Keratinocyte (primary cell): ENCODE data around the gene CMIP. TPM values are rescaled to one million over a fixed set of nuclear protein-coding genes. Genes with fewer than 3 reads are reported as not detected.

Source experiments
- DNase-seq: peaks from one replicate; pipeline ENCODE4 v3.0.0-alpha.2; 2011; ENCODE audit warnings: low read depth, missing footprints, low spot score
- FAIRE-seq: peaks from 2 replicates; lab custom pipeline; 2011; peaks lifted over from hg19 to GRCh38; lab: Jason Lieb, UNC
- H2AFZ ChIP-seq: 2 replicates; pipeline ENCODE4 v1.6.0; 2012; ENCODE audit warnings: low read length, control low read depth, inconsistent platforms; ENCODE audit not compliant: control insufficient read depth
- H3K27ac ChIP-seq: 2 replicates; pipeline ENCODE4 v1.5.1; 2011; ENCODE audit warnings: low read length; ENCODE audit not compliant: control insufficient read depth, insufficient read depth
- H3K27me3 ChIP-seq: 3 replicates; pipeline ENCODE4 v1.6.0; 2011; ENCODE audit warnings: low read length; ENCODE audit not compliant: control insufficient read depth, insufficient read depth; ENCODE audit errors: extremely low read depth
- H3K36me3 ChIP-seq, 2 experiments: 2 replicates in 1 of 2; 3 replicates in 1 of 2; pipeline ENCODE4 v1.5.1; 2011; ENCODE audit warnings: low read length in 2 of 2, mild to moderate bottlenecking in 1 of 2; ENCODE audit not compliant: control insufficient read depth in 2 of 2, insufficient read depth in 2 of 2; ENCODE audit errors: extremely low read depth in 1 of 2
- H3K4me1 ChIP-seq: 3 replicates; pipeline ENCODE4 v1.5.1; 2011; ENCODE audit warnings: low read length; ENCODE audit not compliant: control insufficient read depth, insufficient read depth; ENCODE audit errors: extremely low read depth
- H3K4me2 ChIP-seq: 3 replicates; pipeline ENCODE4 v1.6.0; 2011; ENCODE audit warnings: low read depth, low read length; ENCODE audit not compliant: control insufficient read depth, insufficient read depth; ENCODE audit errors: extremely low read depth
- H3K4me3 ChIP-seq, 3 experiments: fragments of 200-600 bp in 1 of 3; sonication (generic) in 1 of 3; 2 replicates in 2 of 3; 3 replicates in 1 of 3; pipeline ENCODE4 v1.5.1; 2011 to 2016; ENCODE audit warnings: low read length in 3 of 3, mild to moderate bottlenecking in 3 of 3, control low read depth in 2 of 3, inconsistent platforms in 1 of 3, low read depth in 1 of 3, mixed read lengths in 1 of 3, mixed run types in 1 of 3, moderate library complexity in 1 of 3; ENCODE audit not compliant: control insufficient read depth in 2 of 3, insufficient read depth in 2 of 3; ENCODE audit errors: extremely low read depth in 1 of 3
- H3K79me2 ChIP-seq: 2 replicates; pipeline ENCODE4 v1.6.0; 2012; ENCODE audit warnings: low read length; ENCODE audit not compliant: control insufficient read depth, insufficient read depth
- H3K9ac ChIP-seq: 3 replicates; pipeline ENCODE4 v1.6.0; 2011; ENCODE audit warnings: low read length; ENCODE audit not compliant: control insufficient read depth, insufficient read depth; ENCODE audit errors: extremely low read depth
- H3K9me1 ChIP-seq: 3 replicates; pipeline ENCODE4 v1.6.0; 2011; ENCODE audit warnings: low read length; ENCODE audit not compliant: control insufficient read depth, insufficient read depth; ENCODE audit errors: extremely low read depth
- H3K9me3 ChIP-seq: 2 replicates; pipeline ENCODE4 v1.5.1; 2012; ENCODE audit warnings: low read depth, low read length; ENCODE audit not compliant: control insufficient read depth
- H4K20me1 ChIP-seq: 3 replicates; pipeline ENCODE4 v1.6.0; 2011; ENCODE audit warnings: low read length; ENCODE audit not compliant: control insufficient read depth, insufficient read depth; ENCODE audit errors: extremely low read depth
- CTCF ChIP-seq, 3 experiments: IDR thresholded peaks in 1 of 3; conservative IDR thresholded peaks in 1 of 3; optimal IDR thresholded peaks in 1 of 3; 2 replicates in 2 of 3; 3 replicates in 1 of 3; pipeline versions ENCODE3 to v1.5.1; 2011; ENCODE audit warnings: low read length in 3 of 3, mild to moderate bottlenecking in 3 of 3, moderate library complexity in 2 of 3, control low read depth in 1 of 3, inconsistent platforms in 1 of 3; ENCODE audit not compliant: insufficient read depth in 2 of 3; ENCODE audit errors: extremely low read depth in 1 of 3
- EZH2 ChIP-seq: IDR thresholded peaks from one replicate; pipeline ENCODE4 v1.6.1; 2012; ENCODE audit warnings: inconsistent platforms, mild to moderate bottlenecking, low read length, moderate library complexity
- dilution Hi-C: fragments of 300-500 bp; cut with MboI; formaldehyde crosslinking; loops from one replicate; pipeline ENCODE4 v1.7.0; 2020; ENCODE audit warnings: low sequenced_read_pairs; ENCODE audit not compliant: extremely low pct_ligation_motif_present
- polyA plus RNA-seq, 5 experiments: library from polyadenylated mRNA; depleted of rRNA in 3 of 5; stranded (reverse) in 3 of 5; stranded (forward) in 1 of 5; unstranded in 1 of 5; fragments of >200 nt; gene quantifications; 1 replicate in 1 of 5; 2 replicates in 3 of 5; 3 replicates in 1 of 5; pipeline versions ENCODE4 v1.2.1 to v1.2.3, GENCODE V29; 2011 to 2012; ENCODE audit warnings: missing spikeins in 2 of 5, low read depth in 1 of 5, low replicate concordance in 1 of 5

Gene CMIP
- polyA plus RNA-seq, 1 donor (not counting 4 experiments of a cell fraction or from before 2014, with no cell fraction given) = 5.0 TPM

GRCh38 chr16:81581107-81581506, 136.5 kb downstream of the CMIP start:
- H3K79me2 ChIP-seq = peaks cover 68% of the 10 kb centered on the region
- peak overlapping the region; percentile 66 for H3K9ac ChIP-seq
- DNase-seq (peak; percentile 97), FAIRE-seq (peak; percentile 89)
- TF ChIP-seq CTCF (optimal IDR thresholded peaks at IDR 0.05 in 1 of 3, IDR thresholded peaks at IDR 0.05 in 1 of 3, conservative IDR thresholded peaks at IDR 0.05 in 1 of 3; ENCODE audit: extremely low read depth in 1 of 3, insufficient read depth in 2 of 3, low read length in 3 of 3) = no peak
- no peak for TF ChIP-seq EZH2
- H3K4me1 ChIP-seq = peaks cover 50% of the 10 kb centered on the region
- H3K4me2 ChIP-seq = peak overlapping the region; percentile 46
- no peaks in the 10 kb centered on the region for H3K27me3 ChIP-seq
- no peaks in the 10 kb centered on the region for H4K20me1 ChIP-seq
- H2AFZ ChIP-seq = no peak overlapping the region
- H3K9me1 ChIP-seq = no peaks in the 10 kb centered on the region
- dilution Hi-C loops = no loop called here
- no peaks in the 10 kb centered on the region for H3K9me3 ChIP-seq
- H3K27ac ChIP-seq = peak overlapping the region; percentile 92
- no peak overlapping the region for H3K4me3 ChIP-seq
- H3K36me3 ChIP-seq = peaks cover 5 to 7% of the 10 kb centered on the region in 2 experiments

GRCh38 chr16:81582655-81583441, 138.2 kb downstream of the CMIP start:
- Histone ChIP-seq H3K9me3 (no peaks in the 10 kb centered on the region), H4K20me1 (peaks cover 2% of the 10 kb centered on the region), H3K9ac (peak overlapping the region; percentile 14), H2AFZ (no peak overlapping the region), H3K4me1 (peaks cover 56% of the 10 kb centered on the region), H3K79me2 (peaks cover 74% of the 10 kb centered on the region), H3K9me1 (no peaks in the 10 kb centered on the region), H3K27ac (peak overlapping the region; percentile 92), H3K27me3 (no peaks in the 10 kb centered on the region), H3K4me2 (no peak overlapping the region), H3K4me3 (no peak overlapping the region), H3K36me3 (peaks cover 3 to 16% of the 10 kb centered on the region in 2 experiments)
- dilution Hi-C loops = no loop called here
- DNase-seq (no peak), FAIRE-seq (no peak)
- TF ChIP-seq EZH2 (no peak), CTCF (optimal IDR thresholded peaks at IDR 0.05 in 1 of 3, IDR thresholded peaks at IDR 0.05 in 1 of 3, conservative IDR thresholded peaks at IDR 0.05 in 1 of 3; ENCODE audit: extremely low read depth in 1 of 3, insufficient read depth in 2 of 3, low read length in 3 of 3) (peak in 1 of 3 experiments; percentile 9)
